PC-3 (cell line): Measurements from ENCODE around the gene HMGXB4. TPM values are rescaled to one million over a fixed set of nuclear protein-coding genes. Genes with fewer than 3 reads are reported as not detected.

Experiments
- ATAC-seq: fragments of 200-7000 bp; cut with Tn5 transposase; 2 replicates; pipeline ENCODE4 v1.9.1; 2020; ENCODE audit warnings: mild to moderate bottlenecking, moderate library complexity
- BruUV-seq: library from RNA; stranded (reverse); fragments of 400-500 nt; replicated peaks from 2 replicates; lab custom pipeline; 2021; lab: Mats Ljungman, UMichigan
- CTCF ChIA-PET: fragments of 300-600 bp; sonication (Branson Sonifier 250); formaldehyde crosslinking; loops from one replicate; lab custom pipeline; 2022; ENCODE audit warnings: antibody characterized with exemption; lab: Charles Lee
- POLR2A ChIA-PET: fragments of 300-600 bp; sonication (Branson Sonifier 250); formaldehyde crosslinking; loops from one replicate; lab custom pipeline; 2022; ENCODE audit warnings: antibody characterized with exemption; ENCODE audit not compliant: unreplicated experiment; lab: Charles Lee
- DNase-seq: peaks from one replicate; pipeline ENCODE4 v3.0.0-alpha.2; 2015
- H2AFZ ChIP-seq: fragments of 300-600 bp; sonication (generic); 2 replicates; pipeline ENCODE4 v1.6.0; 2016; ENCODE audit warnings: antibody characterized with exemption, low read length
- H3F3A ChIP-seq: fragments of 300-600 bp; sonication (generic); one replicate; pipeline ENCODE4 v1.6.0; 2017; ENCODE audit warnings: antibody characterized with exemption, low read length, control low read depth, mild to moderate bottlenecking; ENCODE audit not compliant: unreplicated experiment
- H3K27ac ChIP-seq: fragments of 300-600 bp; sonication (generic); 2 replicates; pipeline ENCODE4 v1.5.1; 2016; ENCODE audit warnings: mild to moderate bottlenecking, low read length
- H3K27me3 ChIP-seq: fragments of 300-600 bp; sonication (generic); 2 replicates; pipeline ENCODE4 v1.6.1; 2016; ENCODE audit warnings: low read length, mixed read lengths
- H3K36me3 ChIP-seq: fragments of 300-600 bp; sonication (generic); 2 replicates; pipeline ENCODE4 v1.6.1; 2016; ENCODE audit warnings: low read depth, mixed run types, low read length, mixed read lengths
- H3K4me1 ChIP-seq: fragments of 300-600 bp; sonication (generic); 2 replicates; pipeline ENCODE4 v1.5.1; 2016; ENCODE audit warnings: low read length; ENCODE audit not compliant: insufficient read depth
- H3K4me2 ChIP-seq: fragments of 300-600 bp; sonication (generic); 2 replicates; pipeline ENCODE4 v1.6.0; 2016; ENCODE audit warnings: low read length
- H3K4me3 ChIP-seq: fragments of 300-600 bp; sonication (generic); 2 replicates; pipeline ENCODE4 v1.5.1; 2016; ENCODE audit warnings: mild to moderate bottlenecking, low read length, mixed read lengths
- H3K79me2 ChIP-seq: fragments of 300-600 bp; sonication (generic); 2 replicates; pipeline ENCODE4 v1.6.1; 2017; ENCODE audit warnings: low read length, mixed read lengths
- H3K9ac ChIP-seq: fragments of 300-600 bp; sonication (generic); 2 replicates; pipeline ENCODE4 v1.6.0; 2016; ENCODE audit warnings: mild to moderate bottlenecking, low read length
- H3K9me2 ChIP-seq: fragments of 300-600 bp; sonication (generic); replicated peaks from 2 replicates; pipeline ENCODE4 v1.6.1; 2016; ENCODE audit warnings: mixed run types, low read length, mixed read lengths
- H3K9me3 ChIP-seq: fragments of 300-600 bp; sonication (generic); 2 replicates; pipeline ENCODE4 v1.6.1; 2016; ENCODE audit warnings: low read length, mixed read lengths
- H4K20me1 ChIP-seq: fragments of 300-600 bp; sonication (generic); 2 replicates; pipeline ENCODE4 v1.6.1; 2016; ENCODE audit warnings: low read length, mixed read lengths
- EZH2 ChIP-seq: fragments of 300-600 bp; sonication (generic); IDR thresholded peaks from one replicate; pipeline ENCODE4 v1.6.1; 2017; ENCODE audit warnings: antibody characterized with exemption, mild to moderate bottlenecking, low read length; ENCODE audit not compliant: unreplicated experiment
- EZH2phosphoT487 ChIP-seq: fragments of 300-600 bp; sonication (generic); IDR thresholded peaks from 2 replicates; pipeline ENCODE4 v1.6.1; 2018; ENCODE audit warnings: mild to moderate bottlenecking, antibody characterized with exemption, low read length, borderline replicate concordance
- intact Hi-C: fragments of 100-400 bp; cut with micrococcal nuclease; formaldehyde crosslinking; loops from 2 replicates; pipeline ENCODE4 v1.9.0; 2023
- total RNA-seq: library from RNA; depleted of rRNA; stranded (reverse); fragments of >200 nt; gene quantifications from 2 replicates; pipeline ENCODE4 v1.2.3, GENCODE V29; 2014
- TF ChIP-seq, protein P1 (sequence below): fragments of 300-600 bp; sonication (generic); conservative IDR thresholded peaks from 2 replicates; pipeline ENCODE4 v1.5.1; 2017; ENCODE audit warnings: antibody characterized with exemption, low read depth, mild to moderate bottlenecking, low read length

The HMGXB4 gene
- total RNA-seq, 1 experiment from 2014 or later = 12.9 TPM

DNA sequence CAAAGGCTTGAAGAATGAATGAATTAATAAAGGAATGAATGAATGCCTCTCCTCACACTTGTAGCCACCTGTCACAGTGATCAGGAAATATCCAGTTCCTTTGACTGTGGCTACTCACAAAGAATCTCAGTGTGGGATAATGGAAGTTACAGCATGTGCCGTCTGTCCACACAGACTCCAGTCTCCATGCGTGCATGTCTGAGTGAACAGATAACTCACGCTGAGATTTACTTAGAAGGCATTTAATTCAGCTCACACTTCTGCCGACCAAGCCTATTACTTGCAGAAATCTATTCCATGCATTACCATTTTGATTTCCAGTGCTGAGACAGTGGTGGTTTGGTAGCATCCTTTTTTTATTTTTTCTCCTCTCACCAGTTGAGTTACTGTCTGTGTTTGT lies 32.3 kb upstream of the HMGXB4 start:
- TF ChIP-seq, protein P1, sequence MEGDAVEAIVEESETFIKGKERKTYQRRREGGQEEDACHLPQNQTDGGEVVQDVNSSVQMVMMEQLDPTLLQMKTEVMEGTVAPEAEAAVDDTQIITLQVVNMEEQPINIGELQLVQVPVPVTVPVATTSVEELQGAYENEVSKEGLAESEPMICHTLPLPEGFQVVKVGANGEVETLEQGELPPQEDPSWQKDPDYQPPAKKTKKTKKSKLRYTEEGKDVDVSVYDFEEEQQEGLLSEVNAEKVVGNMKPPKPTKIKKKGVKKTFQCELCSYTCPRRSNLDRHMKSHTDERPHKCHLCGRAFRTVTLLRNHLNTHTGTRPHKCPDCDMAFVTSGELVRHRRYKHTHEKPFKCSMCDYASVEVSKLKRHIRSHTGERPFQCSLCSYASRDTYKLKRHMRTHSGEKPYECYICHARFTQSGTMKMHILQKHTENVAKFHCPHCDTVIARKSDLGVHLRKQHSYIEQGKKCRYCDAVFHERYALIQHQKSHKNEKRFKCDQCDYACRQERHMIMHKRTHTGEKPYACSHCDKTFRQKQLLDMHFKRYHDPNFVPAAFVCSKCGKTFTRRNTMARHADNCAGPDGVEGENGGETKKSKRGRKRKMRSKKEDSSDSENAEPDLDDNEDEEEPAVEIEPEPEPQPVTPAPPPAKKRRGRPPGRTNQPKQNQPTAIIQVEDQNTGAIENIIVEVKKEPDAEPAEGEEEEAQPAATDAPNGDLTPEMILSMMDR = no peak
- no peak for TF ChIP-seq EZH2
- Histone ChIP-seq H3K27ac (no peak overlapping the region), H3K9ac (no peak overlapping the region), H3K9me2 (no peaks in the 10 kb centered on the region), H3F3A (no peaks in the 10 kb centered on the region), H3K4me2 (no peak overlapping the region), H3K9me3 (no peaks in the 10 kb centered on the region), H2AFZ (no peak overlapping the region), H3K79me2 (no peaks in the 10 kb centered on the region), H3K27me3 (no peaks in the 10 kb centered on the region), H3K4me1 (no peaks in the 10 kb centered on the region), H3K36me3 (no peaks in the 10 kb centered on the region), H3K4me3 (no peak overlapping the region), H4K20me1 (no peaks in the 10 kb centered on the region)
- ChIA-PET CTCF (no interaction called here), POLR2A (no interaction called here)
- no peak for DNase-seq
- no TSS peak for BruUV-seq
- ATAC-seq = no peak
- intact Hi-C loops = no loop called here

DNA sequence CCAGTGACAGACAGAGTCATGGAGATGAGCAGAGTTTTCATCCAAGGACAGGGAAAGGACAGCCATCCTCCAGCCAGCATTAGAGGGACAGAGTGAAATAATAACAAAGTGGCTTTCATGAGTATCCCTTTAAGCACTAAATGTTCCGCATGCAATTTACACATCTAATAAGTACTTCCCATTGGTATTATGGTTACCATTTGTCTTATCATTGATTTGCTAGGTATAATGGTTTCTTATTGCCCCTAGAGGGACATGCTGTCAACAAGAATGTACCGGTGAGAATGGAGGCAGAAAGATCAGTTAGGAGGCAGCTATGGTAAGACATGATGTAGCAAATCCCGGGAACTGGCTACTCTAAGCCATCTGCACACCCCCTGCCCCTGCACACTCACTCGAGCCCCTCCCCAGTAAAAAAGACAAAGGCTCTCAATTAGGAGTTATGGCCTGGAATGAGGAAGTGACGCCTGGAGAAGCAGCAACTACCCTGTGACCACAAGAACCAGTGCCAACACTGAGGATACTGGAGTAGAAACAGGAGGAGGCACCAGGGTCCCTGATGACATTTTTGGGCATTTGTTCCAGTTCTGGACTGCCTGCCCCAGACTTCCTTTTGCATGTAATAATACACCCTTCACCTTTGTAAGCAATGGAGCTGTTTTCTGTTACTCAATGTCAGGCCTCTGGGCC lies 30.2 kb upstream of the HMGXB4 start:
- no peaks in the 10 kb centered on the region for H3K36me3 ChIP-seq
- DNase-seq = no peak
- POLR2A ChIA-PET = no interaction called here
- H3K27me3 ChIP-seq = no peaks in the 10 kb centered on the region
- ATAC-seq = no peak
- no TSS peak for BruUV-seq
- H3K9ac ChIP-seq = no peak overlapping the region
- H3F3A ChIP-seq = no peaks in the 10 kb centered on the region
- CTCF ChIA-PET = no interaction called here
- TF ChIP-seq, protein P1 = no peak
- H3K79me2 ChIP-seq = no peaks in the 10 kb centered on the region
- no peaks in the 10 kb centered on the region for H3K9me3 ChIP-seq
- no peak overlapping the region for H3K4me2 ChIP-seq
- no peak overlapping the region for H2AFZ ChIP-seq
- no peaks in the 10 kb centered on the region for H4K20me1 ChIP-seq
- no peaks in the 10 kb centered on the region for H3K9me2 ChIP-seq
- no peak overlapping the region for H3K27ac ChIP-seq
- H3K4me3 ChIP-seq = no peak overlapping the region
- intact Hi-C loops = no loop called here
- 0 out of 2 replicates have a peak, but pooled peaks cover 5% of the 10 kb centered on the region for H3K4me1 ChIP-seq

DNA sequence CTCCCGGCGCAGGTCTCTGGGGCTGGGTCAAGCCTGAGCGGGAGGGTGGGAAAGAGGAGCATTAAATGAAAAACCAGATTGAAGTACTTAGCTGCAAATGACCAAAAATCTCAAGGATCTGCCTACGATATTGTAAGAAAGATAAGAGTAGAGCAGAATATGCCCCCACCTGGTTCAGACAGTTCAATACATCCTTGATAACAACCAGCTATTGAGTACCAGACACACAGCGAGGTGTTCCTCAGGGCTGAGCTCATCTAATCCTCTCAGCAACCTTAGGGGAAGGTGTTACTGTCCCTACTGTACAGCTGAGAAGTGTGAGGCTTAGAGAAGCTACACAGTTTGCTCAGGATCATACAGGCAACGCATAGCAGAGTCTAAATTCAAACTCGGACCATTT lies 27.4 kb upstream of the HMGXB4 start:
- POLR2A ChIA-PET = no interaction called here
- Histone ChIP-seq H3F3A (no peaks in the 10 kb centered on the region), H3K4me2 (peak overlapping the region; percentile 70), H3K9ac (no peak overlapping the region), H3K27me3 (no peaks in the 10 kb centered on the region), H2AFZ (no peak overlapping the region), H3K9me2 (no peaks in the 10 kb centered on the region), H3K27ac (no peak overlapping the region), H3K4me3 (peak overlapping the region; percentile 57; the same call in 1 of the 2 replicates), H3K9me3 (no peaks in the 10 kb centered on the region), H3K4me1 (0 out of 2 replicates have a peak, but pooled peaks cover 5% of the 10 kb centered on the region), H3K36me3 (no peaks in the 10 kb centered on the region), H4K20me1 (no peaks in the 10 kb centered on the region), H3K79me2 (no peaks in the 10 kb centered on the region)
- TF ChIP-seq EZH2 = no peak
- no peak for TF ChIP-seq EZH2phosphoT487
- TF ChIP-seq, protein P1 = no peak
- intact Hi-C loops = loop anchor here (5.0 kb wide), 1 partner anchor 73 kb away; no protein-coding TSS in a partner anchor
- ATAC-seq (no peak), DNase-seq (no peak)
- CTCF ChIA-PET = interaction anchor here (0.5 to 0.6 kb wide), 2 partner anchors 73 to 76 kb away, joined by 4 to 6 read pairs; no protein-coding TSS in a partner anchor
- no TSS peak for BruUV-seq
